Activated CD4-positive, alpha-beta T cell treated with anti-CD3 and anti-CD28 coated beads, Interleukin-2, amount 10 ng/mL, durations not matched to agents 7 days and 5 days (primary cell): ENCODE results near the gene MYO1E. TPM values are rescaled to one million over a fixed set of nuclear protein-coding genes. Genes with fewer than 3 reads are reported as not detected.

Experiments used
- CTCF ChIA-PET: fragments of 350-600 bp; sonication (Branson Sonifier 250); formaldehyde crosslinking; loops from one replicate; lab custom pipeline; 2021; ENCODE audit warnings: antibody characterized with exemption; lab: Charles Lee
- POLR2A ChIA-PET: fragments of 350-600 bp; sonication (Branson Sonifier 250); formaldehyde crosslinking; loops from one replicate; lab custom pipeline; 2021; ENCODE audit warnings: antibody characterized with exemption; lab: Charles Lee
- DNase-seq: peaks from one replicate; pipeline ENCODE4 v3.0.0-alpha.2; 2020
- H3K27ac Mint-ChIP-seq: one replicate; pipeline ENCODE4 v1.8.0; 2021; ENCODE audit warnings: mild to moderate bottlenecking, moderate library complexity, mixed read lengths
- H3K27me3 Mint-ChIP-seq: one replicate; pipeline ENCODE4 v1.8.0; 2021; ENCODE audit warnings: mixed read lengths
- H3K36me3 Mint-ChIP-seq: one replicate; pipeline ENCODE4 v1.8.0; 2021; ENCODE audit warnings: low read depth, mixed read lengths
- H3K4me1 Mint-ChIP-seq: one replicate; pipeline ENCODE4 v1.8.0; 2021; ENCODE audit warnings: mixed read lengths
- H3K4me3 Mint-ChIP-seq: one replicate; pipeline ENCODE4 v1.8.0; 2021; ENCODE audit warnings: mild to moderate bottlenecking, moderate library complexity, mixed read lengths
- H3K9me3 Mint-ChIP-seq: one replicate; pipeline ENCODE4 v1.8.0; 2021; ENCODE audit warnings: mixed read lengths
- total RNA-seq, 2 experiments: library from RNA; stranded (reverse); gene quantifications; one replicate each; pipeline ENCODE4 v1.2.3, GENCODE V29; 2021

The MYO1E gene
- total RNA-seq, 2 experiments from 2014 or later: 12.9 to 14.0 TPM

GRCh38 chr15:59120937-59121336, 251.7 kb downstream of the MYO1E start:
- no peak for DNase-seq
- Mint-ChIP-seq H3K4me1 (no peaks in the 10 kb centered on the region), H3K36me3 (peaks cover 82% of the 10 kb centered on the region), H3K4me3 (no peak overlapping the region), H3K9me3 (no peaks in the 10 kb centered on the region), H3K27ac (no peak overlapping the region), H3K27me3 (no peaks in the 10 kb centered on the region)
- ChIA-PET POLR2A (no interaction called here), CTCF (no interaction called here)

DNA sequence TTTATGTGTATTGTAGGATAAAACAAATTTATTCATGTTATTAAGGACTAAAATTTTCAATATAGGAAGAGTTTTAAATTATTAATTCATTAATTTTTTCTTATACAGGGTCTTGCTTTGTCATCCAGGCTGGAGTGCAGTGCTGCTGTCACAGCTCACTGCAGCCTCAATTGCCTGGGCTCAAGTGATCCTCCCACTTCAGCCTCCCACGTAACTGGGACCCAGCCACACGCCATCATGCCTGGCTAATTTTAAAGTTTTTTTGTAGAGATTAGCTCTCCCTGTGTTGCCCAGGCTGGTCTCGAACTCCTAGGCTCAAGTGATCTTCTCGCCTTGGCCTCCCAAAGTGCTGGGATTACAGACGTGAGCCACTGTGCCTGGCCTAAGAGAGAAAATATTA, 253.0 kb downstream of the MYO1E start:
- peaks cover 80% of the 10 kb centered on the region for H3K36me3 Mint-ChIP-seq
- no peak for DNase-seq
- H3K27ac Mint-ChIP-seq: no peak overlapping the region
- no peaks in the 10 kb centered on the region for H3K4me1 Mint-ChIP-seq
- H3K4me3 Mint-ChIP-seq: no peak overlapping the region
- ChIA-PET CTCF (no interaction called here), POLR2A (no interaction called here)
- H3K27me3 Mint-ChIP-seq: no peaks in the 10 kb centered on the region
- no peaks in the 10 kb centered on the region for H3K9me3 Mint-ChIP-seq

- ChIA-PET CTCF (interaction anchor here (0.9 to 2.4 kb wide), 3 partner anchors 9 to 22 kb away, joined by 3 to 7 read pairs (median 4); no protein-coding TSS in a partner anchor), POLR2A (no interaction called here)
- H3K27ac Mint-ChIP-seq: no peak overlapping the region
- DNase-seq: no peak
- no peaks in the 10 kb centered on the region for H3K9me3 Mint-ChIP-seq
- no peaks in the 10 kb centered on the region for H3K27me3 Mint-ChIP-seq
- no peak overlapping the region for H3K4me3 Mint-ChIP-seq
- peaks cover 2% of the 10 kb centered on the region for H3K4me1 Mint-ChIP-seq
- H3K36me3 Mint-ChIP-seq: peaks cover 75% of the 10 kb centered on the region
Measured at GRCh38 chr15:59116771-59117170, 255.9 kb downstream of the MYO1E start.

DNA sequence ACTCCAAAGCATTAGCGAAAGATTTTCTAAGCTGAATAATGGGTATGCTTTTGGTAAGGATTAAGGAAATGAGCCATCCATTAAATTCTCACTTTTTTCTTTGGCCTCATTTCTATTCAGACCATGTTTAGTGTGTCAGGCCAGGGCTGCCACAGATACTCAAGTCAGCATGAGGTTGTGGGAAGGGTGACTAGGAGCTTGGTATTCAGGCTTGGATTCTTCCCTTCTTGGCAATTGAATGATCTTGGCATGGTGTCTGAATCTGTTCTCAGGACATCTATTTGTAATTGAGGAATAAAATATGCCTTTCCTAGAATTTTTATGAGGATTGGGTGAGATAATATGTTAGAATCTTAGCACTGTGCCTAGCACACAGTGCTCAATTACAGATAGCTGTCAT, 256.5 kb downstream of the MYO1E start:
- no peaks in the 10 kb centered on the region for H3K9me3 Mint-ChIP-seq
- no peaks in the 10 kb centered on the region for H3K27me3 Mint-ChIP-seq
- H3K36me3 Mint-ChIP-seq: peaks cover 77% of the 10 kb centered on the region
- POLR2A ChIA-PET: interaction anchor here (0.6 kb wide), 1 partner anchor 21 kb away, joined by 4 read pairs; no protein-coding TSS in a partner anchor
- H3K4me1 Mint-ChIP-seq: peaks cover 4% of the 10 kb centered on the region
- no peak overlapping the region for H3K4me3 Mint-ChIP-seq
- CTCF ChIA-PET: interaction anchor here (1.1 to 2.4 kb wide), 2 partner anchors 9 to 21 kb away, joined by 4 to 7 read pairs; no protein-coding TSS in a partner anchor
- DNase-seq: no peak
- H3K27ac Mint-ChIP-seq: no peak overlapping the region

DNA sequence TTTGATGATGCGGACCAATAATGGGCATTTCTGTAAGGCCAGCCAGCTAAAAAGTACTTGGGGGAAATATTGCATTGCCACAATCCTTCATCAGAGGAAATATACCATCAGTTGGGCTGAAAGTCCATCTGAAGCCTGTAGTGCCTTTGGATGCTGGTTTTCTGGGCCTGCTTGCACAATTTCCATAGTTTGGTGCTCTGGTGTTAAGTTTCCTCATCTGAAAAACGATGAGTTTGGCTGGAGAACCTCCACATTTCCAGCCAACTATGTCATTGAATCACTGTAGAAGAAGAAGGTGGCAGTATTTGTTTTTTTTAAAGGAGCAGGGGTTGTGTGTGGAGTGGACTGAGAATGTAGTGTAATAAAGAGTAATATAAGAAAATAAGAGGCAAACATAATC, 257.6 kb downstream of the MYO1E start:
- Mint-ChIP-seq H3K4me3 (no peak overlapping the region), H3K36me3 (peaks cover 77% of the 10 kb centered on the region), H3K27me3 (no peaks in the 10 kb centered on the region), H3K27ac (no peak overlapping the region), H3K4me1 (peaks cover 11% of the 10 kb centered on the region), H3K9me3 (no peaks in the 10 kb centered on the region)
- CTCF ChIA-PET: no interaction called here
- POLR2A ChIA-PET: no interaction called here
- no peak for DNase-seq

DNA sequence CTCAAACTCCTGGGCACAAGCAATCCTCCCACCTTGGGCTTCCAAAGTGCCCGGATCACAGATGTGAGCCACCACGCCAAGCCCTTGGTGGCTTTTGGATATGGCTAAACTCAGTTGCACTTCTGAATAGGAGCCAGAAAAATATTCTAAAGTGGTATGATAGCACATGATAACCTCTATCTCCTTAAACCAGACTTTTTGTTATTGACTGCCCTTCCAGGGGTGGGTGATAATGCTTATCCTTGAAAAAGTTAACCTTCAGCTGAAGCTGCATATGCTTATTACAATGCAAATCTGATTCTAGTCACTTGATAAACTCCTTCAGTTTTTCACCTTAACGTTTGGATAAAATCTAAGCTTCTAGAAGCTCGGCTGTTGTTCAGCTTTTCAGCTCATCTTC, 261.4 kb downstream of the MYO1E start:
- Mint-ChIP-seq H3K9me3 (no peaks in the 10 kb centered on the region), H3K27me3 (no peaks in the 10 kb centered on the region), H3K27ac (no peak overlapping the region), H3K4me3 (no peak overlapping the region), H3K36me3 (peaks cover 73% of the 10 kb centered on the region), H3K4me1 (peaks cover 27% of the 10 kb centered on the region)
- ChIA-PET POLR2A (no interaction called here), CTCF (interaction anchor here (0.7 to 1.0 kb wide), 3 partner anchors 51 to 620 kb away, joined by 3 read pairs; no protein-coding TSS in a partner anchor)
- DNase-seq: no peak

DNA sequence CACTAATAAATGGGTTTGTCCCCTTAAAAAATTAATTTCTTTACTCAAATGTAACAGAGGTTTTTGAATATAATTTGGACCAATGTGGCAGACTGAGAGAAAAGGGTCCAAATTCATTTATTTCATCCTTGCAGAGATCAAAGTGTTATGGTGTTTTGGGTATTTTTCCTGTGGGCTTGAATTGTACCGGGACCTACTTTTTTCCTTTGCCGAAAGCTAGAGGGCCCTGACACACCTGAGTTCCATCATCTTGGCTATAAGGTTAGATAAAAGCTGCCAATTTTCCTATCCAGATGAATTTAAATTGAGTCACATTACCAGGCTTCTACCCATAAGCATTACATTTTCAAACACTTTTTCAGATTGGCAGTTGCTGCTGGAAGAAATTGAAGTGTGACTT, 266.8 kb downstream of the MYO1E start:
- ChIA-PET POLR2A (no interaction called here), CTCF (no interaction called here)
- Mint-ChIP-seq H3K4me1 (peaks cover 37% of the 10 kb centered on the region), H3K27ac (peak overlapping the region; percentile 99), H3K4me3 (peak overlapping the region; percentile 94), H3K27me3 (no peaks in the 10 kb centered on the region), H3K36me3 (peaks cover 38% of the 10 kb centered on the region), H3K9me3 (no peaks in the 10 kb centered on the region)
- no peak for DNase-seq

- POLR2A ChIA-PET: interaction anchor here (0.6 kb wide), 1 partner anchor 392 kb away, joined by 3 read pairs; no protein-coding TSS in a partner anchor
- Mint-ChIP-seq H3K9me3 (no peaks in the 10 kb centered on the region), H3K4me3 (peak within 1 kb of the TSS; percentile 94)
Measured at GRCh38 chr15:59104912-59105732, 267.5 kb downstream of the MYO1E start, which contains the start of gene CCNB2. Gene CCNB2, plus strand, starts transcription at chr15:59105146. Its CDS starts 123 bp downstream, at chr15:59105269.

GRCh38 chr15:59104602-59104911, 268.1 kb downstream of the MYO1E start:
- H3K36me3 Mint-ChIP-seq: peaks cover 32% of the 10 kb centered on the region
- POLR2A ChIA-PET: interaction anchor here (0.6 kb wide), 1 partner anchor 393 kb away, joined by 3 read pairs; no protein-coding TSS in a partner anchor
- H3K27me3 Mint-ChIP-seq: no peaks in the 10 kb centered on the region

More at GRCh38 chr15:59104912-59105732, 267.5 kb downstream of the MYO1E start, which contains the start of gene CCNB2:
- DNase-seq: peak; percentile 93
- peak within 1 kb of the TSS; percentile 99 for H3K27ac Mint-ChIP-seq
- peaks cover 35% of the 10 kb centered on the region for H3K4me1 Mint-ChIP-seq
- H3K36me3 Mint-ChIP-seq: peaks cover 33% of the 10 kb centered on the region
- CTCF ChIA-PET: interaction anchor here (0.6 kb wide), 1 partner anchor 53 kb away, joined by 3 read pairs; no protein-coding TSS in a partner anchor
- no peaks in the 10 kb centered on the region for H3K27me3 Mint-ChIP-seq

GRCh38 chr15:59099162-59099685, 273.4 kb downstream of the MYO1E start:
- H3K4me3 Mint-ChIP-seq: peak overlapping the region; percentile 44
- CTCF ChIA-PET: interaction anchor here (1.0 kb wide), 1 partner anchor 12 kb away, joined by 3 read pairs; no protein-coding TSS in a partner anchor
- H3K9me3 Mint-ChIP-seq: no peaks in the 10 kb centered on the region
- POLR2A ChIA-PET: no interaction called here
- peaks cover 24% of the 10 kb centered on the region for H3K4me1 Mint-ChIP-seq
- peaks cover 23% of the 10 kb centered on the region for H3K36me3 Mint-ChIP-seq
- no peak for DNase-seq
- H3K27me3 Mint-ChIP-seq: no peaks in the 10 kb centered on the region
- H3K27ac Mint-ChIP-seq: peak overlapping the region; percentile 88

More at GRCh38 chr15:59104602-59104911, 268.1 kb downstream of the MYO1E start:
- CTCF ChIA-PET: interaction anchor here (0.6 kb wide), 1 partner anchor 53 kb away, joined by 3 read pairs; no protein-coding TSS in a partner anchor
- Mint-ChIP-seq H3K9me3 (no peaks in the 10 kb centered on the region), H3K4me3 (peak overlapping the region; percentile 94), H3K4me1 (peaks cover 39% of the 10 kb centered on the region), H3K27ac (peak overlapping the region; percentile 99)
- no peak for DNase-seq

DNA sequence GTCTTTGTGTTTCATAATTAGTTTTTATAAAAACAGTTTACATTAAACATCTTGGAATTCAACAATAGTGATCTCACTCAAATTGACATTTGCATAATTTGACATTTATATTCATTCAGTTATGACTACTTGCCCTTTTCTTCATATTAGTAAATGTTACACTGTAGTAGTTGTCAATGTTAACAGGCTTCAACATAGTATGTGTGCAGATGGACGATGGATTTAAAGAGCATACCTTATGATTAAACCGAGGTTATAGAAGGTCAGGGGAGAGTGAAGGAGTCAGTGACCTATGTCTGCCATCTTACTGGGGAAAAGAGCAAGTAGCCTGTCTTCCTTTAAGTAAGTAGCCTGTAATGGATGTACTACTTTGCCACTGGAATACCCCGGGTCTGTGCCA, 276.2 kb downstream of the MYO1E start:
- POLR2A ChIA-PET: no interaction called here

DNA sequence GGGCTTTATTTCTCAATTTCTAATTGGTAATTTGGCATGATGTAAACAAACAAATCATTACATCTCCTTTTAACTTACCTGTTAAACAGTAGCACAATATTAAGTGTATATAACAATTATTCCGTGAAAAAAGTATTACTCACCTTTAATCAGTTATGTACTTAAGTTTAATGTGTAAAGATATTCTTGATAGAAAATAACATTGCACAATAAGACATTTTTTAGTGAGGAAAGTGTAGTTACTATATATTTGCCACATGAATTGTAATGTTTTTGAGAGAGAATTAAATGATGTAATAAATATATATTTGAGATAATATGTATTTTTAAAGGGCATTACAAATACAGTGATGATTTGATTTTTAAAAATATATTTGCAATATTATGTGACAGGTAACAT, 278.6 kb downstream of the MYO1E start:
- no peak for DNase-seq
- Mint-ChIP-seq H3K36me3 (peaks cover 40% of the 10 kb centered on the region), H3K27ac (no peak overlapping the region), H3K27me3 (no peaks in the 10 kb centered on the region), H3K9me3 (no peaks in the 10 kb centered on the region), H3K4me1 (peaks cover 7% of the 10 kb centered on the region), H3K4me3 (no peak overlapping the region)
- ChIA-PET POLR2A (no interaction called here), CTCF (interaction anchor here (0.6 to 0.8 kb wide), 2 partner anchors 21 to 22 kb away, joined by 3 to 4 read pairs; no protein-coding TSS in a partner anchor)

More for the DNA sequence above, 276.2 kb downstream of the MYO1E start:
- Mint-ChIP-seq H3K27me3 (no peaks in the 10 kb centered on the region), H3K27ac (no peak overlapping the region), H3K4me3 (no peak overlapping the region), H3K9me3 (no peaks in the 10 kb centered on the region), H3K36me3 (peaks cover 36% of the 10 kb centered on the region), H3K4me1 (peaks cover 21% of the 10 kb centered on the region)
- DNase-seq: no peak
- CTCF ChIA-PET: no interaction called here

DNA sequence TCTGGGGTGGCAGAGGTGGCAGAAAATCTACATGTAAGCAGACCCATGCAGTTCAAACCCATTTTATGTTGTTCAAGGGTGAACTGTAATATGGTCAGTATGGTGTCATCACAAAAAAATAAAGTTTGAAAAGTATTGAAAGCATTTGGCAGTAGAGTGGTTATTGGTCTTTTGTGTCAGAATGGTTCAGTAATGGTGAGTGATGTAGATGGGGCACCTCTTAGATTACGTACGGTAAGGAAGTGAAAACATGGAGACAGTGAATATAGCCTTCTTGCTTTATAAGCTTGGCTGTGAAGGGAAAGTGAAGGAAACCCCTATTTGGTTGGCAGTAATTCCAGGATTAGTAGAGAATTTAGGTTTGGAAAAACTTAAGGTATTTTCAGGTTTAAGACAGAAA, 284.9 kb downstream of the MYO1E start:
- ChIA-PET POLR2A (no interaction called here), CTCF (interaction anchor here (0.8 to 0.9 kb wide), 2 partner anchors 10 to 11 kb away, joined by 3 to 5 read pairs; no protein-coding TSS in a partner anchor)
- H3K9me3 Mint-ChIP-seq: no peaks in the 10 kb centered on the region
- H3K36me3 Mint-ChIP-seq: peaks cover 40% of the 10 kb centered on the region
- no peak overlapping the region for H3K27ac Mint-ChIP-seq
- H3K27me3 Mint-ChIP-seq: no peaks in the 10 kb centered on the region
- no peak overlapping the region for H3K4me3 Mint-ChIP-seq
- H3K4me1 Mint-ChIP-seq: no peaks in the 10 kb centered on the region
- no peak for DNase-seq
